ENCODE results near the gene HEMK1.
A peak's percentile ranks its signal among the peaks of the same experiment; 100 is the strongest.

The HEMK1 gene, protein sequence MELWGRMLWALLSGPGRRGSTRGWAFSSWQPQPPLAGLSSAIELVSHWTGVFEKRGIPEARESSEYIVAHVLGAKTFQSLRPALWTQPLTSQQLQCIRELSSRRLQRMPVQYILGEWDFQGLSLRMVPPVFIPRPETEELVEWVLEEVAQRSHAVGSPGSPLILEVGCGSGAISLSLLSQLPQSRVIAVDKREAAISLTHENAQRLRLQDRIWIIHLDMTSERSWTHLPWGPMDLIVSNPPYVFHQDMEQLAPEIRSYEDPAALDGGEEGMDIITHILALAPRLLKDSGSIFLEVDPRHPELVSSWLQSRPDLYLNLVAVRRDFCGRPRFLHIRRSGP

GRCh38 chr3:50568947-50569749 is at the start of gene HEMK1:
HEMK1 (plus strand) TSS chr3:50569522; CDS start chr3:50571105, 1,583 bp downstream.
- peak; percentile 80 for DNase-seq (ENCODE audit: low read depth, low spot score)

GRCh38 chr3:50520849-50521248 is 48.5 kb upstream of the HEMK1 start:
- DNase-seq (ENCODE audit: low read depth, low spot score), result no peak

GRCh38 chr3:50521572-50521971 is 47.8 kb upstream of the HEMK1 start:
- no peak for DNase-seq (ENCODE audit: low read depth, low spot score)

DNA sequence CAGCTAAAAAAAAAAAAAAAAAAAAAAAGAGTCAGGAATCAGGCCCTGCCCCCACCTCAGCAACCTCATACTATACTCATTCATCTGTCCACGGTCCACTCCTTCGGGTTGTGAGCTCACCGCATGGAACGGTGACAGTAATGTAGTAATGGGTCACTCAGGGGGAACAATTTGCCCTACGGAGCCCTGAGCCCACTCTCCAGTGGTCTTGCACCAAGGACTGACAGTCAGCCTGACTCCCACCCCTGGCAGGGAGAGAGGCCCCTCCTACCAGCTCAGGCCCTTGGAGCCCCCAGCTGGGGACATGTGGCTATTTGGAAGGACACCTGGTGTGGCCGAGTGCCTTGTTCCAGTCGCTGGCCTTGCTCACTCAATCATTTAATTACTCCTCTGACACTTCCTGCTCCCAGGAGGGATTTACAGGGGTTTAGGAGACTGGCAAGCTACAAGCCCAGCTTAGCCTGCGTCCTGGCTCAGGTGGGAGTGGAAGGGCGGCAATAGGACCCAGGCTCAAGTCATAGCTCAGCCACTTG is 46.0 kb upstream of the HEMK1 start:
- no peak for DNase-seq (ENCODE audit: low read depth, low spot score)

DNA sequence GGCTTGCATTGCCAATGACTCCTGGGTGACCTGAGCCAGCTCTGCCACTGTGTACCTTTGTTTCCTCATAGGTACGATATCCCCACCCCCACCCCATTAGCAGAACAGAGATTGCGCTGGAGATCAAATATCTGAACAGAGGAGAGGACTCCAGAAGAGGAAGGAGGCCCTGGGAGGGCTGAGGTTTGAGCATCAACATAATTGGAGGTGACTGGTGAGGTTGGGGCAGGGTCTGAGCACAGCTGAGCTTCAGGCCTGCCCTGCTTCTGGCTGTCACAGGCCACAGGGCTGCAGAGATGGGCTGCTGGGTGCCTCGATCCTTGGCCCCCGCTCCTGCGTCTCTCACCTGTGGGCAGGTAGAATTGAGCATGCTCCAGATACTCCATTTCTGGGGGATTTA is 44.6 kb upstream of the HEMK1 start:
- DNase-seq (ENCODE audit: low read depth, low spot score), result no peak

DNA sequence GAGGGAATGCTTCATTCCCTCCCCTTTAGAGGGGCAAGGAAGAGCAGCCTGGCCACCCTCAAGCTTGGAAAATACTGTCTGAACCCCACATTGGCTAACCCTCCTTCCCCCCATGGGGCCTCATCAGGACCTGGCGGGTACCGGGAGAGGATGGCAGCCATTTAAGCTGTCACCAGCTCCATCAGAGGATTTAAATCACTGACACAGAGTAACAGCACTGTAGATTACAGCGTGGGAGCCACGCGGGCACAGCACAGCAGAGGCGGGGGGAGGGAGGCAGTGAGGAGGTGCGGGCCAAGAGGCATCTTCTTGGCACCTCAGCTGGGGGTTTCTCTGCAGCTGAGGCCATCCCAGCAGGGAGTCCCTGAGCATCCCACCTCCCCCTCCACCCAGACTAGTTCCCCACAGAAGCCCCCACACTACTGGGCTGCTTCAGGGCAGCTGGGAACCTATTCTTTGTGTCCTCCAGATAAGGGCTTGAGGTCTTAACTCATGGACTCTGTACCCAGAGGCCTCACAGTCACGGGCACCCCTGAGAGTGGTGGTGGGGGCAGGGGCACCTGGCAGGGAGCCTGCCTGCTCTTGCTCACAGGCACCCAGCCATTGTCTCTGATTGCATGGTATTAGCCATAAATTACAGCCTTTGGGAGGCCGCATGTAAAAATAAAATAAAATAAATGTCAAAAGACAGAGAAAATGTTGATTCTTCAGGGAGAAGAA is 44.0 kb upstream of the HEMK1 start:
- DNase-seq (ENCODE audit: low read depth, low spot score), result no peak

DNA sequence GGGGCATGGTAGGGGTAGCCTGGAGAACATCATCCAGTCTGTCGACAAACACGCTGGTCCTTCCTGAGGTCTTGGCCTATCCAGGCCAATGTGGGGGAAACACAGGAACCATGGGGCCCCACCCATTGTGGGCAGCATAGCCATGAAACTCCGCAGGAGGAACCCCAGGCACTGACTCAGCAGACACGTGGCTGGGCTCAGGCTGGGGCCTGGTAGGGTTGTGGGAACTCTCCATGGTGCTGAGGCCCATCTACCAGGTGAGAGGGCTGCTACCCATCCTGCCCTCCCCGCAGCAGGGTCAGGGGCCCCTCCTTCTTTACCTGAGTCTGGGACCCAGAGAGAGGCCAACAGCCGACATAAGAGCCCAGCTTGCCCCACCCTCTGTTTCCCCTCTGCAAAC is 43.3 kb upstream of the HEMK1 start:
- DNase-seq (ENCODE audit: low read depth, low spot score), result no peak

- no peak for DNase-seq (ENCODE audit: low read depth, low spot score)
Measured at GRCh38 chr3:50530001-50530970, 39.0 kb upstream of the HEMK1 start.

GRCh38 chr3:50531201-50531600 is 38.1 kb upstream of the HEMK1 start:
- no peak for DNase-seq (ENCODE audit: low read depth, low spot score)

DNA sequence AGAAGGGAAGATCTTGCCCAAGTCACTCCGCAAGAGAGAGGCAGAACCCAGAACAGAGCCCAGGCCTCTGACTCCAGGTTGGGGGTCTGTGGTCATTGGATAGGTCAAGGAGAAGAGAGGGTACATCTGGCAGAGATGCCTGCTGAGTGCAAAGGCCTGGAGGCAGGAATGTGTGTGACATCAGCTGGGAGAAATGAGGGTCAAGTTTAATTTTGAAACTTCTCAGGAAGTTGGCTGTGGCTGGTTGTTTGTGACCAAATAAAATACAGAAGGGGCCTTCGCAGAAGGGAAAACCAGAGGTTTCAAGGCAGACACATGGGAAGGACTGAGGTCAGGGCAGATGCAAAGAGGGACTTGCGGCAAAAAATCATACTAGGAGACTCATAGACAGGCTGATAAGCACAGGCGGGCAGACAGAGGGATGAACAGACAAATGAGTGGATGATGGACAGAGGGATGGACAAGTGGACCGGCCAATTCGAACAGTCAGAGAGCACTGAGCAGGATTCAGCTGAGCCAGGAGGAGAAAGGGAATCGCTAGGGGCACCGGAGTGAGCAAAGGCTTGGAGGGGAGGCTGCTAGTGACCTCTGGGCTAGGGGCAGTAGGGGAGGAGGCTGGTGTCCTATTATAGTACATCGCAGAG is 37.1 kb upstream of the HEMK1 start:
- no peak for DNase-seq (ENCODE audit: low read depth, low spot score)

- DNase-seq (ENCODE audit: low read depth, low spot score), result no peak
Measured at GRCh38 chr3:50533316-50533715, 36.0 kb upstream of the HEMK1 start.

DNA sequence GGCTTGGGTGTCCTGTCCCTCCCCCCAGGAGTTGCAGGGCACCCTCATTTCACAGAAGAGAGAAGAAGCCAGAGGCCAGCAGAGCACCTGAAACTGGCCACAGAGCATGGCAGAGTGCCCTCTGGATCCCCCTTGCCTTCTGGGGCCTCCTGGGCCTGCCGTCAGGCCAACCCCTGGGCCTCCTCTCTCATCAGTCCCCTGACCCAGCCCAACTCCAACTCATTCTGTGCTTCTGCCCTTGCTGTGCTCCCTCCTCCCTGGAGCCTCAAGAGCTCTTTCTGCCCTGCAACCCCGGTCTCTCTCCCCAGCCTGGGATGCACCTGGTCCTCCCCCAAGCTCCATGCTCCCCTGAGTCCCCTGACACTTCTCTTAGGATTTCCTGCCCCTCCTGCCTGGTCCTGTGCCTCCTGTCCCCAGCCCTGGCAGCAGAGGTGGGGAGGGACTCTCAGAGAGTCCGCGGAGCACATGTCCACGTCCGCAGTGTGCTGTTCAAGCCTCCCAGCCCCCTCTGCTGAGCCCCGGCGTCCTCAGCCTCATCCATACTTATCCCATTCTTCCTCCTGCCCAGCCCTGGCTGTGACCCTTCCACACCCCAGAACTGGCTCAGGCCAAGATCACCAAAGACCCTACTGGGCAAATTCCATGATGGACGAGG is 35.4 kb upstream of the HEMK1 start:
- DNase-seq (ENCODE audit: low read depth, low spot score), result no peak

- DNase-seq (ENCODE audit: low read depth, low spot score), result no peak
Measured at GRCh38 chr3:50534681-50535330, 34.5 kb upstream of the HEMK1 start.

DNA sequence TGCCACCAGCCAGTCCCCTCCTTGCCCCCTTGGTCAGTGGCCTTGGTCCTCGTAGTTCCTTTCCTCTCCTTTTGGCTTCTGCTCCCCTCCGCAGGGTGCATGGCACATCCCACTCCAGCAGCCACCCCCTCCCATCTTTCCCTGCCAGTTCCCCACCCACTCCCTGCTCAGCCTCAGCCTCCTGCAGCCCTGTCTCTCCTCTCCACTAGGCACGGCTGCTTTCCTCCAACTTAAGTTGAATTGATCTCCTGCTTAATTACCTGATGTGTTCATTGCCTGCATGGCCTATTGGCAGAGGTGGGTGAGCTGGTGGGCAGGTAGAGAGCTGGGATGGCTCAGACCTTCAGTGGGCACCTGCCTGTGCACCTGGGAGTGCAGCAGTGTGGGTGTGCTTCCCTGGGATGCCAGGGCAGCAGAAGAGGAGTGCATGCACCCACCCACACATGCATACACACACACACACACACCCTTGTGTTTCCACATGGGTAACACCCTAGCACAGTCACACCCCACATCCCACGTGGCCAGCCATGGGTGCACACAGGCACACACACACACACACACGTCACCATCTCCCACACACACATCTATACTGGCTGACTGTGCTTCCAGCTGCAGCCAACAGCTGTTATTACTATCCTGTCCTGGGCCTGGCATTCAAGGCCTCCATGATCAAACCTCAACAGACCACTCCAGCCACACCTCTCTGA is 32.7 kb upstream of the HEMK1 start:
- DNase-seq (ENCODE audit: low read depth, low spot score), result no peak

- no peak for DNase-seq (ENCODE audit: low read depth, low spot score)
Measured at GRCh38 chr3:50537421-50538129, 31.7 kb upstream of the HEMK1 start.

DNA sequence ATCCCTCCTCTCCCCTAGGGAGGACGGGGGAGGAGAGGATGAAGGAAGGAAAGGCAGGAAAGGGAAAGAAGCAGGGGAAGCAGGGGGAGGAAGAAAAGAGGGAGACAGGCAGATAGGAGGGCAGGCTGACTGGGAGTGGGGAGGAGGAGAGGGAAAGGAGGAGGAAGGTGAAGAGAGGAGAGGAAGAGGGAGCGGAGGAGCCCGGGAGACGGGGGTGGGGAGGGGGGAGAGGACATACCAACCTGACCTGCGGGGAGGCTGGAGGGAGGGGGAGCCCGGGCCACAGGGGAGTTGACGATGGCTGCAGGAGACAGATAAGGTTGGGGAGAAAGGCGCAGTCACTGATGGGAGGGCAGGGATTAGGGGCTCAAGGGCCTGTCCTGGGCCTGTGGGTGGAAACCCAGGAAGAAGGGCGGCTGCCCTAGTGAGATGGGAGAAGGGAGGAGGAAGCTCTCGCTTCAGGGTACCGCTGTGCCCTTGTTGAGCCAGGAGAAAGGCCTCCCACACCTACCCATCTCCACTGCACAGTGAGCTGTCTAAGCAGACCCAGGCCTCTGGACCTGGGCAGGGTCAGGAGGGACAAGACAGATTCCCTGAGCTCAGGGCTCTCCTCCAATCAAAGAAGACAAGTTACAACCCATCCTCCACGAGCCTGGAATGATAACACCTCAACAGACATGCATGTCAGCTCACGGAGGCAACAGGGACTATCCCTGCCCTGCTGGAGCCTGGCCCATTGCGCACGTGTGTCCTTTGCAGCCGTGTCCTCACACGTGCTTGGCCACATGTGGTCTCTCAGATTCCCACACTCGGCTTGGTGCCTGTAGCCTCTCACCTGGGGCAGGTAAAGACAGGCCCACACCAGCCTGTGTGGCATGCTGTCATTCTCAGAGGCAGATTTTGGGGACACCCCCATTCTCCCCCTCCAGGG is 29.7 kb upstream of the HEMK1 start:
- no peak for DNase-seq (ENCODE audit: low read depth, low spot score)

All from activated CD4-positive, CD25-positive, alpha-beta regulatory T cell treated with anti-CD3 and anti-CD28 coated beads, Interleukin-2, amount 50 U/mL, for 16 hours (primary cell).